ENCODE measurements around the gene ECI2.

Gene ECI2

GRCh38 chr6:4107873-4108272, 27.5 kb downstream of the ECI2 start:
- H3K4me3 ChIP-seq (ENCODE audit: low read length, poor library complexity, severe bottlenecking): no peak overlapping the region
- no peak overlapping the region for H3K4me2 ChIP-seq (ENCODE audit: low read depth, low read length, poor library complexity, severe bottlenecking)
- peaks cover 7% of the 10 kb centered on the region; the same call in 1 of the 2 replicates for H3K9me3 ChIP-seq (ENCODE audit: insufficient read depth, low read depth, low read length)
- no peaks in the 10 kb centered on the region for H3K27me3 ChIP-seq (ENCODE audit: insufficient read depth, low read length, poor library complexity, severe bottlenecking)
- H3K36me3 ChIP-seq (ENCODE audit: insufficient read depth, low read length): no peaks in the 10 kb centered on the region
- H3F3A ChIP-seq (ENCODE audit: low read depth): no peaks in the 10 kb centered on the region
- H3K79me2 ChIP-seq (ENCODE audit: insufficient read depth, low read length): no peaks in the 10 kb centered on the region
- H3K9me2 ChIP-seq (replicated peaks; ENCODE audit: low read depth, low read length): no peaks in the 10 kb centered on the region
- H3K9ac ChIP-seq (ENCODE audit: low read depth, low read length, poor library complexity, severe bottlenecking): no peak overlapping the region
- H2AFZ ChIP-seq (ENCODE audit: low read length): no peak overlapping the region
- no peaks in the 10 kb centered on the region for H4K20me1 ChIP-seq (ENCODE audit: insufficient read depth, low read length, poor library complexity, severe bottlenecking)
- H3K4me1 ChIP-seq (ENCODE audit: insufficient read depth, low read length, poor library complexity, severe bottlenecking): no peaks in the 10 kb centered on the region
- TF ChIP-seq, protein P1, sequence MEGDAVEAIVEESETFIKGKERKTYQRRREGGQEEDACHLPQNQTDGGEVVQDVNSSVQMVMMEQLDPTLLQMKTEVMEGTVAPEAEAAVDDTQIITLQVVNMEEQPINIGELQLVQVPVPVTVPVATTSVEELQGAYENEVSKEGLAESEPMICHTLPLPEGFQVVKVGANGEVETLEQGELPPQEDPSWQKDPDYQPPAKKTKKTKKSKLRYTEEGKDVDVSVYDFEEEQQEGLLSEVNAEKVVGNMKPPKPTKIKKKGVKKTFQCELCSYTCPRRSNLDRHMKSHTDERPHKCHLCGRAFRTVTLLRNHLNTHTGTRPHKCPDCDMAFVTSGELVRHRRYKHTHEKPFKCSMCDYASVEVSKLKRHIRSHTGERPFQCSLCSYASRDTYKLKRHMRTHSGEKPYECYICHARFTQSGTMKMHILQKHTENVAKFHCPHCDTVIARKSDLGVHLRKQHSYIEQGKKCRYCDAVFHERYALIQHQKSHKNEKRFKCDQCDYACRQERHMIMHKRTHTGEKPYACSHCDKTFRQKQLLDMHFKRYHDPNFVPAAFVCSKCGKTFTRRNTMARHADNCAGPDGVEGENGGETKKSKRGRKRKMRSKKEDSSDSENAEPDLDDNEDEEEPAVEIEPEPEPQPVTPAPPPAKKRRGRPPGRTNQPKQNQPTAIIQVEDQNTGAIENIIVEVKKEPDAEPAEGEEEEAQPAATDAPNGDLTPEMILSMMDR (conservative IDR thresholded peaks at IDR 0.05; ENCODE audit: low read length): no peak
- TF ChIP-seq EZH2phosphoT487 (IDR thresholded peaks at IDR 0.05; ENCODE audit: borderline replicate concordance): no peak

DNA sequence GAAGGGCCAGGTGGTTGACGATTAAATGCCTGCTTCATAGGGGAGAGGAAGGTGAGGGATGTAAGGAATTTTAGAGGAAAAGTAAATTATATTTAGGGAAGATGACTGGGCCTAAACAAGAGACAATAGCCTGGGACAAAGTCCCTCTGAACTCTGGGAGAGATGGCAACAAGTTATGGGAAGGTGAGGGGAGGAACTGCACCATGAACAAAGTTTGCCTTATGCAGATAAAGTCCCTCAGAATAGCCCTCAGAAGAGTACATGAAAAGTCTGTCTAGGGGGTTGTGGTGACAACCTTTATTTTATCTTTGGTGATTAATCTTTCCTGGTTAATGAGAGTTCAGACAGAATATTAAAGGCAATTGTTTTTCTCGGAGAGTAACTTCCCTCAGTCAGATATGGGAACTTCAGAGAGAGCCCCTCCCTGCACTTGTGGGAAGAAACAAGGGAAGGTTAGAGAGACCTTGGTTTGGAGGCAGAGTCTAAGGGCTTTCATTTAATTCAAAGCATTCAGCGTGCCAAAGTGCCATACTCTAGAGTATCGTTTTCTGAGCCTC, 29.3 kb downstream of the ECI2 start:
- H3K4me3 ChIP-seq (ENCODE audit: low read length, poor library complexity, severe bottlenecking): no peak overlapping the region
- no peaks in the 10 kb centered on the region for H3K79me2 ChIP-seq (ENCODE audit: insufficient read depth, low read length)
- no peaks in the 10 kb centered on the region for H3K27me3 ChIP-seq (ENCODE audit: insufficient read depth, low read length, poor library complexity, severe bottlenecking)
- no peak overlapping the region for H3K4me2 ChIP-seq (ENCODE audit: low read depth, low read length, poor library complexity, severe bottlenecking)
- H3K9me2 ChIP-seq (replicated peaks; ENCODE audit: low read depth, low read length): no peaks in the 10 kb centered on the region
- no peak overlapping the region for H3K9ac ChIP-seq (ENCODE audit: low read depth, low read length, poor library complexity, severe bottlenecking)
- TF ChIP-seq, protein P1 (conservative IDR thresholded peaks at IDR 0.05; ENCODE audit: low read length): no peak
- TF ChIP-seq EZH2phosphoT487 (IDR thresholded peaks at IDR 0.05; ENCODE audit: borderline replicate concordance): no peak
- H3K36me3 ChIP-seq (ENCODE audit: insufficient read depth, low read length): no peaks in the 10 kb centered on the region
- H3K9me3 ChIP-seq (ENCODE audit: insufficient read depth, low read depth, low read length): no peaks in the 10 kb centered on the region
- H3K4me1 ChIP-seq (ENCODE audit: insufficient read depth, low read length, poor library complexity, severe bottlenecking): no peaks in the 10 kb centered on the region
- no peaks in the 10 kb centered on the region for H3F3A ChIP-seq (ENCODE audit: low read depth)
- no peaks in the 10 kb centered on the region for H4K20me1 ChIP-seq (ENCODE audit: insufficient read depth, low read length, poor library complexity, severe bottlenecking)
- no peak overlapping the region for H2AFZ ChIP-seq (ENCODE audit: low read length)

- Histone ChIP-seq H2AFZ (ENCODE audit: low read length) (no peak overlapping the region), H3K9ac (ENCODE audit: low read depth, low read length, poor library complexity, severe bottlenecking) (no peak overlapping the region), H3K36me3 (ENCODE audit: insufficient read depth, low read length) (no peaks in the 10 kb centered on the region), H3K9me2 (replicated peaks; ENCODE audit: low read depth, low read length) (no peaks in the 10 kb centered on the region), H3K4me1 (ENCODE audit: insufficient read depth, low read length, poor library complexity, severe bottlenecking) (no peaks in the 10 kb centered on the region), H3K79me2 (ENCODE audit: insufficient read depth, low read length) (no peaks in the 10 kb centered on the region), H3K4me3 (ENCODE audit: low read length, poor library complexity, severe bottlenecking) (no peak overlapping the region), H3F3A (ENCODE audit: low read depth) (no peaks in the 10 kb centered on the region), H3K9me3 (ENCODE audit: insufficient read depth, low read depth, low read length) (no peaks in the 10 kb centered on the region), H3K27me3 (ENCODE audit: insufficient read depth, low read length, poor library complexity, severe bottlenecking) (no peaks in the 10 kb centered on the region), H4K20me1 (ENCODE audit: insufficient read depth, low read length, poor library complexity, severe bottlenecking) (no peaks in the 10 kb centered on the region), H3K4me2 (ENCODE audit: low read depth, low read length, poor library complexity, severe bottlenecking) (no peak overlapping the region)
- no peak for TF ChIP-seq EZH2phosphoT487 (IDR thresholded peaks at IDR 0.05; ENCODE audit: borderline replicate concordance)
- TF ChIP-seq, protein P1 (conservative IDR thresholded peaks at IDR 0.05; ENCODE audit: low read length): no peak
Observed at GRCh38 chr6:4103929-4104328, 31.4 kb downstream of the ECI2 start.

All from Loucy (cell line).